Chondrocyte (in vitro differentiated cells): ENCODE measurements around the gene TOPAZ1. TPM values are rescaled to one million over a fixed set of nuclear protein-coding genes. Genes with fewer than 3 reads are reported as not detected.

ENCODE experiments used
- DNase-seq: peaks from one replicate; pipeline ENCODE4 v3.0.0; 2021; ENCODE audit warnings: mixed read lengths, low spot score
- H3K27ac Mint-ChIP-seq: one replicate; pipeline ENCODE4 v1.8.0; 2021; ENCODE audit warnings: mild to moderate bottlenecking, moderate library complexity, mixed read lengths; ENCODE audit not compliant: unreplicated experiment
- H3K27me3 Mint-ChIP-seq: 2 replicates; pipeline ENCODE4 v1.8.0; 2021; ENCODE audit warnings: low read depth, mixed read lengths
- H3K36me3 Mint-ChIP-seq: 2 replicates; pipeline ENCODE4 v1.8.0; 2021; ENCODE audit warnings: low read depth, mixed read lengths
- H3K4me1 Mint-ChIP-seq: 2 replicates; pipeline ENCODE4 v1.8.0; 2021; ENCODE audit warnings: low read depth, mild to moderate bottlenecking, mixed read lengths
- H3K4me3 Mint-ChIP-seq: one replicate; pipeline ENCODE4 v1.8.0; 2021; ENCODE audit warnings: mild to moderate bottlenecking, moderate library complexity, mixed read lengths; ENCODE audit not compliant: unreplicated experiment
- H3K9me3 Mint-ChIP-seq: 2 replicates; pipeline ENCODE4 v1.8.0; 2021; ENCODE audit warnings: low read depth, mixed read lengths
- total RNA-seq: library from RNA; stranded (reverse); gene quantifications from 3 replicates; pipeline ENCODE4 v1.2.1, GENCODE V29; 2021
- TF ChIP-seq, protein P1 (sequence below): fragments of 200-600 bp; sonication (generic); IDR thresholded peaks from 2 replicates; pipeline ENCODE4 v1.5.0; 2021; ENCODE audit warnings: antibody characterized with exemption, mild to moderate bottlenecking, moderate library complexity

The TOPAZ1 gene
- total RNA-seq, 1 donor from 2014 or later: not detected

DNA sequence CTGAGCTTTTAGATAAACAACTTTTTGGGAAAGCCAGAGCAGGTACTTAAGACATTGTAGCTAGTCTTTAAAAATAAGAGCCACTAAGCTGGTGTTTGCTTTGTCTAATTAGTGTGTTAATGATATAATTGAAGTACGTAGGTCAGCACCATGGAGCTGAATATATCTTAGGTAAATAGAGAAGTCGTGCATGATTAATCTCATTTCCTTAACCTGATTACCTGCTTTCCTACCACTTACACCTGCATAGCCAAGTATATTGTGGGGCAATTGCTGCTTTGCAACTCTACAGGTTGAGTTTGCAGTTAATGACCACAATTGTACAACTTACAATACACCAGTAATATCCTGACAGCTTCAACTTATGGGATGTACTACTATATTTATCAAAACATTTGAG is 17.6 kb upstream of the TOPAZ1 start:
- peaks cover 29% of the 10 kb centered on the region for H3K27me3 Mint-ChIP-seq
- no peak for DNase-seq
- peaks cover 5% of the 10 kb centered on the region for H3K9me3 Mint-ChIP-seq
- no peaks in the 10 kb centered on the region for H3K36me3 Mint-ChIP-seq
- H3K4me1 Mint-ChIP-seq: peaks cover 15% of the 10 kb centered on the region
- TF ChIP-seq, protein P1, sequence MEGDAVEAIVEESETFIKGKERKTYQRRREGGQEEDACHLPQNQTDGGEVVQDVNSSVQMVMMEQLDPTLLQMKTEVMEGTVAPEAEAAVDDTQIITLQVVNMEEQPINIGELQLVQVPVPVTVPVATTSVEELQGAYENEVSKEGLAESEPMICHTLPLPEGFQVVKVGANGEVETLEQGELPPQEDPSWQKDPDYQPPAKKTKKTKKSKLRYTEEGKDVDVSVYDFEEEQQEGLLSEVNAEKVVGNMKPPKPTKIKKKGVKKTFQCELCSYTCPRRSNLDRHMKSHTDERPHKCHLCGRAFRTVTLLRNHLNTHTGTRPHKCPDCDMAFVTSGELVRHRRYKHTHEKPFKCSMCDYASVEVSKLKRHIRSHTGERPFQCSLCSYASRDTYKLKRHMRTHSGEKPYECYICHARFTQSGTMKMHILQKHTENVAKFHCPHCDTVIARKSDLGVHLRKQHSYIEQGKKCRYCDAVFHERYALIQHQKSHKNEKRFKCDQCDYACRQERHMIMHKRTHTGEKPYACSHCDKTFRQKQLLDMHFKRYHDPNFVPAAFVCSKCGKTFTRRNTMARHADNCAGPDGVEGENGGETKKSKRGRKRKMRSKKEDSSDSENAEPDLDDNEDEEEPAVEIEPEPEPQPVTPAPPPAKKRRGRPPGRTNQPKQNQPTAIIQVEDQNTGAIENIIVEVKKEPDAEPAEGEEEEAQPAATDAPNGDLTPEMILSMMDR: no peak
- no peak overlapping the region for H3K27ac Mint-ChIP-seq
- no peak overlapping the region for H3K4me3 Mint-ChIP-seq

DNA sequence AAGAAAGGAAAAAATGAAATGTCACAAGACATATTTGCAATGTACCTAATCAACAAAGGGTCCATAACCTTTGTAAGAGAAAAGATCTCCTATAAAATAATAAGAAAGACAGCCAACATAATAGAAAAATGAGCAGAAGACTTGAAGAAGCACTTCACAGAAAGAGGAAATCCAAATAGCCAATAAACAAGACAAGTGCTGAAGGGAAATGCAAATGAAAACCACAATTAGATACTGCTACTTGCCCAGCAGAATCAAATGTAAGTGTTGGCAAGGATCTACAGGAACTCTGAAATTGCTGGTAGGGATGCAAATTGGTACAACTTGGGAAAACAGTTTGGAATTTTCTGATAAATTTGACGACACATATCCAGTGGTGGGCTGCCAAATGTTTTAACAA is 15.1 kb upstream of the TOPAZ1 start:
- Mint-ChIP-seq H3K27ac (no peak overlapping the region), H3K9me3 (peaks cover 3% of the 10 kb centered on the region), H3K36me3 (no peaks in the 10 kb centered on the region), H3K4me3 (no peak overlapping the region), H3K4me1 (peaks cover 16% of the 10 kb centered on the region), H3K27me3 (peaks cover 26% of the 10 kb centered on the region)
- no peak for DNase-seq
- TF ChIP-seq, protein P1: no peak

DNA sequence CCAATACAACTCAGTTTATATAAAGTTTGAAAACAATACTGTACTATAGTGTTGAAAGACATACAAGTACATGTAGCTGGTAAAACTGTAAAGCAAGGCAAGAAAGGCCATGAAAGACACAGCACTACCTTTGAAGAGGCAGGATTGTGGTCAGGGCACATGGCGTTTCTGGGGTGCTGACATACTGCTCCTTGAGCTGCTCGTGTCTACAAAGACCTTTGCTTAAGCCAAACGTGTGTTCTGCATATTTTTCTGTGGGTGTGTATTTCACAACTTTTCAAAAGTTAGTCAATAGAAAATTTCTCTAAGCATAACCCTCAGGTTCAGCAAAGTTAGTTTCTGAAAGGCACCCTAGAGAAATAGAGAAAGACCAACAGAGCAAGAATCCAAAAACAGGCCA is 14.1 kb upstream of the TOPAZ1 start:
- no peak for DNase-seq
- Mint-ChIP-seq H3K4me1 (peaks cover 16% of the 10 kb centered on the region), H3K36me3 (no peaks in the 10 kb centered on the region), H3K27ac (no peak overlapping the region), H3K9me3 (peaks cover 3% of the 10 kb centered on the region), H3K4me3 (no peak overlapping the region), H3K27me3 (peaks cover 21% of the 10 kb centered on the region)
- TF ChIP-seq, protein P1: no peak

DNA sequence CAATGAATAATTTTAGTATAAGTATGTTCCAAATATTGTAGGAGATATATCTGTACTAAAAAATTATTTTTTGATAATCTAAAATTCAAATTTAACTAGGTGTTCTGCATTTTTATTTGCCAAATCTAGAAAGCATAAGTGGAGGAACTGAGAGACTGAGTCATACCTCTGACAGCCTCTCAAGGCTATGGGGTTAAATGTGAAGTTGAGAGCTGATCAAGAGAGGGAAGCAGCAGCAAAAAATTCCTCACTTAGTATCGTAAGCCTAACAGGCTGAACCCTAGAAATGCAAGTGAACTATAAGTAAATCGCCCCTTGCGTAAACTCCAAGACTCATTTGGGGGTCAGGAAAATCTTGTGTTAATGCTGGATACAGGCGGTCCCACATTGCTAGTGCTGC is 12.8 kb upstream of the TOPAZ1 start:
- no peak for DNase-seq
- Mint-ChIP-seq H3K27me3 (peaks cover 21% of the 10 kb centered on the region), H3K4me3 (no peak overlapping the region), H3K4me1 (peaks cover 6% of the 10 kb centered on the region), H3K36me3 (no peaks in the 10 kb centered on the region), H3K27ac (no peak overlapping the region), H3K9me3 (peaks cover 3% of the 10 kb centered on the region)
- TF ChIP-seq, protein P1: no peak

DNA sequence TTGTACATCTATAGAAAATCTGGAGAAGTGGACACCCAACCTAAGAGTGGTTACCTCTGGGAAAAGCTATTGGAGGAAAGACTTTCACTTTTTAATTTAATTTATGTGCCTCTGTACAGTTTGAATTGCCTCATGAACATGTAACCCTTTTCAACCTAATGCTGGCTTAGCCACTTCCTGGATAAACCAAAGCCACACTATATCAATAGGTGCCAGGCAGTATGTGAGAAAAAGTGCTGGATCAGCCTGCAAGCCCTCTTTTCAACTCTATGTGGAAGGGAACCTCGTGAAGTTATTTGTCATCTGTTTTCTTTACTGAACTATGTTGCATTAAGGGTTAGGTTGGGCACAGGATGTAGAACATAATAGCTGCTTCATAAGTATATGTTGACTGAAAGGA is 9.3 kb upstream of the TOPAZ1 start:
- peaks cover 14% of the 10 kb centered on the region for H3K4me1 Mint-ChIP-seq
- no peak for DNase-seq
- no peaks in the 10 kb centered on the region for H3K36me3 Mint-ChIP-seq
- H3K27me3 Mint-ChIP-seq: peaks cover 3% of the 10 kb centered on the region
- no peaks in the 10 kb centered on the region for H3K9me3 Mint-ChIP-seq
- no peak overlapping the region for H3K4me3 Mint-ChIP-seq
- H3K27ac Mint-ChIP-seq: no peak overlapping the region
- TF ChIP-seq, protein P1: no peak
